Measurements from ENCODE around the gene PIR.

Gene PIR

DNA sequence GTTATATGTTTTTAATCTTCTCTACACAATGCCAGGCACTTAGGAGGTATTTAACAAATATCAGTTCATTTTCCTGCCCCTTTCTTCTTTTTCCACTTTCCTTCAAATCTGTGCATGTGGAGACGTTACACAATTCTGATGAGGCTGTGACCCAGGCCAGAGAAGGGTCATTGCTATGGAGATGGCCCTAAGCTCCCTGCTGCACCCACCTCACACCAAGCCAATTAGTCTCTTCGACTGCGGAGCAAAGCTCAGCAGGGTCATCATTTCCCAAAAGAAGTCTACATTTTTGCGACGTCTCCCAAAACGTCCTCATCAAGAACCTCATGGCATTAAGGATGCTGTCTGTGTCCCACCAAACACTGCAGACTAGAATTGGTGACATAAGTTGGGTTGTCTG, 80.0 kb downstream of the PIR start:
- Histone ChIP-seq H3K9me3 (ENCODE audit: insufficient read depth, low read length, severe bottlenecking) (no peaks in the 10 kb centered on the region), H3K4me2 (ENCODE audit: insufficient read depth, low read length) (no peak overlapping the region), H3K4me1 (ENCODE audit: insufficient read depth, low read length) (no peaks in the 10 kb centered on the region), H4K20me1 (ENCODE audit: insufficient read depth, low read length) (no peaks in the 10 kb centered on the region), H3K27ac (ENCODE audit: low read length) (no peak overlapping the region), H3K4me3 (ENCODE audit: low read depth in 1 of 2, low read length in 2 of 2) (no peak overlapping the region), H3K27me3 (ENCODE audit: insufficient read depth, low read length, poor library complexity) (no peaks in the 10 kb centered on the region), H2AFZ (ENCODE audit: low read depth, low read length) (no peak overlapping the region), H3K36me3 (ENCODE audit: insufficient read depth, low read length) (no peaks in the 10 kb centered on the region), H3K79me2 (ENCODE audit: insufficient read depth, low read length) (no peaks in the 10 kb centered on the region), H3K9ac (ENCODE audit: low read depth, low read length) (no peak overlapping the region)
- ATAC-seq (ENCODE audit: insufficient read depth, low read depth) (no peak), DNase-seq (no peak)
- TF ChIP-seq EZH2 (IDR thresholded peaks at IDR 0.05; ENCODE audit: borderline replicate concordance, low read depth, low read length, severe bottlenecking), result no peak
- TF ChIP-seq CTCF (IDR thresholded peaks at IDR 0.05; ENCODE audit: borderline replicate concordance, extremely low read depth, low read length, poor library complexity, severe bottlenecking), result no peak

GRCh38 chrX:15410947-15411346, 82.2 kb downstream of the PIR start:
- Histone ChIP-seq H3K9ac (ENCODE audit: low read depth, low read length) (no peak overlapping the region), H3K4me3 (ENCODE audit: low read depth in 1 of 2, low read length in 2 of 2) (no peak overlapping the region), H3K27ac (ENCODE audit: low read length) (no peak overlapping the region), H3K4me2 (ENCODE audit: insufficient read depth, low read length) (no peak overlapping the region), H3K9me3 (ENCODE audit: insufficient read depth, low read length, severe bottlenecking) (no peaks in the 10 kb centered on the region), H3K4me1 (ENCODE audit: insufficient read depth, low read length) (no peaks in the 10 kb centered on the region), H3K27me3 (ENCODE audit: insufficient read depth, low read length, poor library complexity) (no peaks in the 10 kb centered on the region), H2AFZ (ENCODE audit: low read depth, low read length) (no peak overlapping the region), H3K79me2 (ENCODE audit: insufficient read depth, low read length) (no peaks in the 10 kb centered on the region), H4K20me1 (ENCODE audit: insufficient read depth, low read length) (no peaks in the 10 kb centered on the region), H3K36me3 (ENCODE audit: insufficient read depth, low read length) (no peaks in the 10 kb centered on the region)
- no peak for ATAC-seq (ENCODE audit: insufficient read depth, low read depth)
- TF ChIP-seq EZH2 (IDR thresholded peaks at IDR 0.05; ENCODE audit: borderline replicate concordance, low read depth, low read length, severe bottlenecking) (no peak), CTCF (IDR thresholded peaks at IDR 0.05; ENCODE audit: borderline replicate concordance, extremely low read depth, low read length, poor library complexity, severe bottlenecking) (no peak)
- DNase-seq, result no peak

DNA sequence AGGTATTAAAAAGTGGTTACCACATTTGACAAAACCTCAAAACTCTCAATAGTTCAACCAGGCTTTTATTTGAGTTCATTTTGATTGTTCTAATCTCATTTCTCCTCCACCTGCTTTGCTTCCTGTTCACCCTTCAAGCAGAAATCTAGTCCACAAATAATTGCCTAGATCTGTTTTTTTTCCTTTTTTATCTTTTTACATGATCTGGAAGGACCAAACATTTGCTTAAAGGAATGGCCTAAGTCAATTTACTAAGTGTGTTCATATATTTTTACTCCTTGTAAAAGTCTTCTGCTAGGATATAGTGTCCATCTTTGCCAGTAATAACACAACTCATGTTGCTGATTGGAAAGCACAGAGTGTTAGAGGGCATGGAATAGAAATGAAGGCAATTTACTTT, 82.7 kb downstream of the PIR start:
- no peak overlapping the region for H3K9ac ChIP-seq (ENCODE audit: low read depth, low read length)
- no peak overlapping the region for H3K27ac ChIP-seq (ENCODE audit: low read length)
- no peaks in the 10 kb centered on the region for H3K27me3 ChIP-seq (ENCODE audit: insufficient read depth, low read length, poor library complexity)
- no peak for DNase-seq
- H3K79me2 ChIP-seq (ENCODE audit: insufficient read depth, low read length), result no peaks in the 10 kb centered on the region
- H4K20me1 ChIP-seq (ENCODE audit: insufficient read depth, low read length), result no peaks in the 10 kb centered on the region
- no peak overlapping the region for H2AFZ ChIP-seq (ENCODE audit: low read depth, low read length)
- no peaks in the 10 kb centered on the region for H3K36me3 ChIP-seq (ENCODE audit: insufficient read depth, low read length)
- ATAC-seq (ENCODE audit: insufficient read depth, low read depth), result no peak
- no peaks in the 10 kb centered on the region for H3K9me3 ChIP-seq (ENCODE audit: insufficient read depth, low read length, severe bottlenecking)
- H3K4me1 ChIP-seq (ENCODE audit: insufficient read depth, low read length), result no peaks in the 10 kb centered on the region
- H3K4me2 ChIP-seq (ENCODE audit: insufficient read depth, low read length), result no peak overlapping the region
- TF ChIP-seq EZH2 (IDR thresholded peaks at IDR 0.05; ENCODE audit: borderline replicate concordance, low read depth, low read length, severe bottlenecking), result no peak
- TF ChIP-seq CTCF (IDR thresholded peaks at IDR 0.05; ENCODE audit: borderline replicate concordance, extremely low read depth, low read length, poor library complexity, severe bottlenecking), result no peak
- no peak overlapping the region for H3K4me3 ChIP-seq (ENCODE audit: low read depth in 1 of 2, low read length in 2 of 2)

GRCh38 chrX:15405846-15406245, 87.3 kb downstream of the PIR start:
- no peaks in the 10 kb centered on the region for H3K27me3 ChIP-seq (ENCODE audit: insufficient read depth, low read length, poor library complexity)
- H3K4me3 ChIP-seq (ENCODE audit: low read depth in 1 of 2, low read length in 2 of 2), result no peak overlapping the region
- H2AFZ ChIP-seq (ENCODE audit: low read depth, low read length), result no peak overlapping the region
- H3K9ac ChIP-seq (ENCODE audit: low read depth, low read length), result no peak overlapping the region
- H3K4me1 ChIP-seq (ENCODE audit: insufficient read depth, low read length), result 0 out of 2 replicates have a peak, but pooled peaks cover 7% of the 10 kb centered on the region
- no peak for ATAC-seq (ENCODE audit: insufficient read depth, low read depth)
- H3K36me3 ChIP-seq (ENCODE audit: insufficient read depth, low read length), result no peaks in the 10 kb centered on the region
- no peaks in the 10 kb centered on the region for H3K79me2 ChIP-seq (ENCODE audit: insufficient read depth, low read length)
- H3K9me3 ChIP-seq (ENCODE audit: insufficient read depth, low read length, severe bottlenecking), result no peaks in the 10 kb centered on the region
- no peak overlapping the region for H3K27ac ChIP-seq (ENCODE audit: low read length)
- H4K20me1 ChIP-seq (ENCODE audit: insufficient read depth, low read length), result no peaks in the 10 kb centered on the region
- no peak for TF ChIP-seq EZH2 (IDR thresholded peaks at IDR 0.05; ENCODE audit: borderline replicate concordance, low read depth, low read length, severe bottlenecking)
- TF ChIP-seq CTCF (IDR thresholded peaks at IDR 0.05; ENCODE audit: borderline replicate concordance, extremely low read depth, low read length, poor library complexity, severe bottlenecking), result no peak
- H3K4me2 ChIP-seq (ENCODE audit: insufficient read depth, low read length), result no peak overlapping the region
- DNase-seq, result no peak
